DMS153 treated with DMSO at 0.1 percent for 48 hours (cell line): ENCODE results near the gene PLCL1.
"Not testable (repeated sequence)": the region's sequence is repeated elsewhere in the genome, so short reads cannot be mapped to it uniquely, and the experiment has no call there.

Experiments
- DNase-seq: peaks from one replicate; lab custom pipeline; 2025; ENCODE audit not compliant: unreplicated experiment; lab: John Stamatoyannopoulos, UW

PLCL1 gene

DNA sequence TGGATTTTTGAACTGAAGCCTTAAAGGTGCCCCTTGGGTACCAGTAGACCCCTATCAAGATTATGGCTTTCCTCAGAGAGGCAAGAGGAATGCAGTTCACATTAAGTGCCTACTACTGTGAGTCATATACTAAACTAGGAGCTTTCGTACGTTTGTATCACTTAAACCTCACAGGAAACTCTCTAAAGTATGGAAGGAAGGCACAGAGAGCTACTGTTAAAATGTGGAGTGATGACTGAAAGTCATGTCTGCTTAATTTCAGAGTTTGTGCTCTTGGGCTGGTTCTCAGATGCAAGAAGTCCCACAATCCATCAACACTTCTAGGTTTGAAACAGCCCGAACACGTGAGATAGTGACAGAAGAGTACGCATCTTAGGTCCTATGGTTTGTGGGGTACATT, 4.7 kb downstream of the PLCL1 start:
- no peak for DNase-seq

DNA sequence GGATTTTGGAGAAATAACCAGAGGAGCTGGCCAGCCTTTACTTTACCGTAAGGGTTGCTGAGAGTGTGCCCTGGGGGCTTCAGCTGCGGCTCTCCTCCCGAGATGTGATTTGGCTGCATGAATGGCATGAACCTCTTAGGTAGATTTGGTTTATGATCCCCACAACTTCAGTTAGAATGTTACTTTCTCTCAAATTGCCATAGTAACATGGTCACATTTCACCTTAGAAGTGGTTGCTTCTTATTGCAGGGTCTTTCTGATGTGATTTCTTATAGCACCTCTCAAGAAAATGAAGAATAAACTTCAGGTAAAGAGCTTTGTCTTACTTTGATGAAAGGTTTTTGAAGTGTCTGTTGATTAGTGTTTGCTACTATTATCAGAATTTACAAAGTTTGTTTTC, 5.6 kb downstream of the PLCL1 start:
- no peak for DNase-seq

DNA sequence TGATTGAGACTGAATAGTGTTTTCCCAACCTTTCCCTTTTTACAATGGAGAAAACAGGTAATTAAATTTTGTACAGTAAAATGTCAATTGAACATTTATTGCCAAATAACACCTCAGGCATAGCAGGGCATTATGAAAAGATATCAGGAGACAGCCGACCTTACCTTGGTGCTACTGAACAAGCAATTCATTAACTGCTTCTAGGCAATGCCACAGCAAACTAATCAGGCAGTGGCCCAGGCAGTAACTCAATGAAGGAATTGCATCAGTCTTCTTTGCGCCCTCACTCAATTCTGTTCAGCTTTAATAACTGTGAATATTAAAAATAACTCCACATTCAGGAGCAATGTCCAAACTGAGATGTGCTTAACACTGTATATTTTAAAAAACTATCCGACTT, 6.1 kb downstream of the PLCL1 start:
- no peak for DNase-seq

DNA sequence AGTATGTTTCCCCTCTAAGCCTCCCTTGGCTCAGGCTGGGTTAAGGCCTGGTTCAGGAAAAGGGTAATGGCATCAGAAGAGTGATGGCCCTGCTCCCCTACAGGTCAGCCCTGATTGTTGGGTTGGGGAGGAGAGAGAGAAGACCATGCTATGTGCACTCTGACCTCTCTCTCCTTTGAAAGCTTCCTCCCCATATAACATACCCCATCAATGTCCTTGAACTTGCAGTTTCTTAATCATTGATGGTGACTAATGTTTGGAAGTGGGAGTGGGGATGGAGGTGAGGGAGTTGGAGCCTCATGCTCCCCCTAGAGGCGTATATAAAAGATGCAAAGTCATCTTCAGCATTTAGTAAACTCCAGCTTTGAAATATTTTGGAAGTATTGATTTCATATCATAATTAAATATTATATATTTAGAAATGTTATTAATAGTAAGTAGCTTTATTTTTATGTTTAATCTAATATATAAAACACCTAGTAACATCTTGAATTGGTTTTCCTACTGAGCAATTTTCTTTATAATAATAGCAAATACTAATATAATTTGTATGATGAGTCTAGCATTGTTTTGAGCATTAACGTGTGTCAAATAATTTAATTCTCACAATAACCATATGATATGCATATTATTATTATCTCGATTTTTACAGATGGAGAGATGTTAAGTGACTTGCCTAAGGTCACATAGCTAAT, 8.8 kb downstream of the PLCL1 start:
- no peak for DNase-seq

DNA sequence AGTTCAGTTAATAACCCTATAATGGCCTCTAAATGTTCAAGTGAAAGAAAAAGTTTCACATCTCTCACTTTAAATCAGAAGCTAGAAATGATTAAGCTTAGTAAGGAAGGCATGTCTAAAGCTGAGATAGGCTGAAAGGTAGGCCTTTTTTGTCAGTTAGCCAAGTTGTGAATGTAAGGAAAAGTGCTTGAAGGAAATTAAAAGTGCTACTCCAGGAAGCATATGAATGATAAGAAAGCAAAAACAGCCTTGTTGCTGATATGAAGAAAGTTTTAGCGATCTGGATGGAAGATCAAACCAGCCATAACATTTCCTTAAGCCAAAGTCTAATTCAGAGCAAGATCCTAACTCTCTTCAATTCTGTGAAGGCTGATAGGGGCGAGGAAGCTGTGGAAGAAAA, 10.1 kb downstream of the PLCL1 start:
- DNase-seq: no peak

DNA sequence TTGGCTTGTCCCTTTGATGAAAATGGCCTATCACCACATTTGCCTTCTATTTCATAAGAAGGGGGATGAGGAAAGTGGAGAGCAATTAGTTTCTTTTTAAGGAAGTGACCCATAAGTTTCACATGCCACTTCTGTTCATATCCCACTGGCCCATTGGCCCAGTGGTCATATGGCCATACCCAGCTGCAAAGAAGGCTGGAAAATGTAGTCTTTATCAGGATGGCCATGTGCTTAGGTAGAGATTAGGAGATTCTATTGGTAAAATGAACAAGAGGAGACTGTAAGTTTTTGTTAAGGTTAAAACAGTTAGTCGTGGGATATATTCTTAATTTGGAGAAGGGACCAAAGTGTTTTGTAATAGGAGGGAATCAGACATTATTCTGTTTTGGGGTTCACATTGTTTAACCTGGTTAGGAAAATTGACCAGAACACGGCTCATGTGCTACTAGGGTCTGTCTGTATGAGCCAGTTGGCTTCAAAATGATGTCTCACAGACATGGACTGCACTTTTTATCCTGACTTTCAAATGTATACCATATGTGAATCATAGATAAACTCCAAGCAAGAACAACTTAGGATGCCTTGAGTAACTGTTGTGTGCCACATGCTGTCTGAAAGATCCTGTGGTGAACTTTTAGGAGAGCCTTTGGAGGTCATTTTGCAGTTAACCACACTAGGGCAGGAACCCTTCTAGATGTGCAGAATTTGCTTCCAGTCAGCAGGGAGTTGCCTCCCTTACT, 17.3 kb downstream of the PLCL1 start:
- DNase-seq: no peak

GRCh38 chr2:197822333-197822732, 17.9 kb downstream of the PLCL1 start:
- DNase-seq: no peak

GRCh38 chr2:197827618-197828017, 23.2 kb downstream of the PLCL1 start:
- no peak for DNase-seq

GRCh38 chr2:197828464-197829135, 24.2 kb downstream of the PLCL1 start:
- no peak for DNase-seq

GRCh38 chr2:197834771-197835170, 30.4 kb downstream of the PLCL1 start:
- not testable (repeated sequence) for DNase-seq

- DNase-seq: no peak
Measured at GRCh38 chr2:197835293-197835692, 30.9 kb downstream of the PLCL1 start.

GRCh38 chr2:197838036-197838435, 33.6 kb downstream of the PLCL1 start:
- no peak for DNase-seq

GRCh38 chr2:197838579-197838978, 34.2 kb downstream of the PLCL1 start:
- DNase-seq: no peak

DNA sequence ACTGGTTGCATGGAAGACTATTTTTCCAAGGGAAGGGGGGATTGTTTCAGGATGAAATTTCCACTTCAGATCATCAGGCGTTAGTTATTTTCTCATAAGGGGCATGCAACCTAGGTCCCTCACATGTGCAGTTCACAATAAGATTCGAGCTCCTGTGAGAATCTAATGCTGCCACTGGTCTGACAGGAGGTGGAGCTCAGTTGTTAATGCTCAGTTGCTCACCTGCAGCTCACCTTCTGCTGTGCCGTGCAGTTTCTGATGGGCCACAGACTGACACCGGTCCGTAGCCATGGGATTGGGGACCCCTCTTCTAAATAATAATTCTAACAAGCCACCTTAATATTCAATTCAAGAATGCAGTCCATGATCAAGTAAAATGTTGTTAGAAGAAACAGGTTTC, 34.9 kb downstream of the PLCL1 start:
- no peak for DNase-seq

DNA sequence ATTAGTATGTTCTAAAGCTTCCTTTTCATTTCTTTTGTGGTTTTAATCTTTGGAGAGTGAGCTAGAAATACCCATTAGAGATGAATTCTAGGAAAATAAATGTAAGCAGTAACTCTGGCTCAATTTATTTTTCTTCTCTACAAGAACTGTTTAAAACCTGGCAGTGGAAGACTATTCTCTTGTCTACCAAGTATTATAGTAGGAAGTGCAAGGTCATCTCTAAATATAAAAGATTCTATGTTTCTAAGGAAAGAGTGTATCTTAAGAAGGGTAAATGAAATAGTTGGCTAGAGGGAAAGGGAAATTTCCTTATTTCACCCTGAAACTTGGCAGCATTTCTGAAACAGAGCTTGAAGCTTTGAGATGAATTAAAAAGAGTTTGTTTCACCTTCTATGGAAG, 35.5 kb downstream of the PLCL1 start:
- DNase-seq: no peak

DNA sequence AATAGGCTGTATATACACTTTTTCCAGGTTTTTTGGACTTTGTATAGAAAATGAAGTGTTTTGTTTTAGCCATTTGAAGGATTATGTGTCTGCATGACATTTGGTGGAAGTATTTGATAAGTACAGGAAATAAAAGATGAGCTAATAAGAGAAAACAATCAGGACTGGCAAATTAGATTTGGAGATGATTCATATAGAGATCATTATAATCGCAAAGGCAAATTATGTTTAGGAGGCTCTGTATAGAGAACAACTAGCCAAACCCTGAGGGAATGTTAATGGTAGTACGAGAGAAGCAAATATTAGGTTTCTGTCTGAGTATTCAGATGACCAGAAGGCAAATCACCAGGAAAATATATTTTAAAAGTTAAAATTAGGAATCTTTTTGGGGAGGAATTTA, 41.7 kb downstream of the PLCL1 start:
- DNase-seq: no peak

- DNase-seq: no peak
Measured at GRCh38 chr2:197846777-197847176, 42.4 kb downstream of the PLCL1 start.

GRCh38 chr2:197847651-197848401, 43.4 kb downstream of the PLCL1 start:
- no peak for DNase-seq

GRCh38 chr2:197848602-197849001, 44.2 kb downstream of the PLCL1 start:
- no peak for DNase-seq

DNA sequence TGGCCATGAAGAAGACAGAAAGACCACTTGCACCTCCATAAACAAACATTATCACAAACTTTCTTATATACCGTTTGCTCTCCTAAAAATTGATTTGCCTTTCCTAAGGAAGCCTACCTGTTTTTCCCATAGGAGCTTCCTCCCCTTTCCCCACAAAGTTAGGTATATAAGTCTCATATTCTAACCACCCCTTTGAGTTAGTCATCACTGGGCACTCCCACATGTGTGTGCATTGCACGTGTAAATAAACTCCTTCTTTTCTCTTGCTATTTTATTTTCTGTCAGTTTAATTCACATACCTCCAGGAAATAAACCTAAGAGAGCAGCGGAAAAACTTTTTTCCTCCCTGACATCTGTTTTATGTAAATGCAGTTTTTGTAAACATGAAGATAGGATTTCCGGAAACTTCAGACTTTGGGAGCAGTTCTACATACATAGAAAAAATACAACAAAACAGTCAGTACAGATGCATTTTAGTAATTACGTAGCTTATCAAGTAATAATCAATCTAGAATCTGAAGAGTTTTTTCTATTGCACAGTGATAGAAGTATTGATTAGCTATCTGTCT, 46.6 kb downstream of the PLCL1 start:
- DNase-seq: no peak

DNA sequence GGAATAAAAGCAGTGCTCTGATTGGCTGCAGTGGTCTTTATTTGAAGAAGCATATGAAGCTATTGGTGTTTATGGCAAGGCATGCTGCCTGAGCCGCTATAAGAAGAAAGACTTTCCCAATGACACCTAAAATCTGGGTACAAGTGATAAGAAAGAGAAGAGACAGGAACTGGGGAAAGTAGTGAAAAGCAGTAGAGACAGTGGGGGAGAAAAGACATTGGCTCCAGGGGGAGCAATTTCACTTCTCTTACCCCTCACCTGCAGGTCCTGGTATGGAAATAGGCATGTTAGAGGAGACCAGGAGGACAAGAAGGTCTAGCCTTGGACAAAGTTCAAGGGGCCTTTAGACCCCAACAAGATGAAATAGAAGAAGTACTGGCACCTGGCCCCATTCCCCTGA, 47.1 kb downstream of the PLCL1 start:
- DNase-seq: no peak
